ENCODE results near the gene PASK. TPM values are rescaled to one million over a fixed set of nuclear protein-coding genes. Genes with fewer than 3 reads are reported as not detected.

PASK gene
- total and polyA plus RNA-seq, 12 donors, result 0.72 to 8.9 (median 3.6) TPM

DNA sequence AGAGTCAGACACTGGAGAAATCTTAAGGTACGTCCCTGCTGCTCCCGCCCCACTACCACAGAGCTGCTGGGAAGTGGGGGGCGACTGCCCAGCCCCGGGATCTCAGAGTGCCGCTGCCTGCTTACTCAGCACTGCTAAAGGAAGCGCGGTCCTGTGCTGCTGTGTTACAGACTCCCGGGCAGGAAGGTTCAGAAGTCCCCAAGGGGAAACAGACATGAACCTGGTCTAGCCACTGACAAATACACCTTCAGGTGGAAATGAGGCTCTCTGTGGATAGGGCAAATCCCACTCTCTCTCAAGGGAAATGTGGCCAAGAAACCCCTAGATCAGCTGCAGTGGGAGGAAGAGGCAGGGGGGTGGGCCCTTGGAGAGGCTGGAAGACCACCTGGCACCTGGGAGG is 60.9 kb downstream of the PASK start:
- DNase-seq, result peak in 1 of 7 donors; percentile 14
- H3K4me3 ChIP-seq, result no peak overlapping the region
- H3K27ac ChIP-seq, result peak overlapping the region in 2 of 5 donors; percentile 26 to 54
- no peaks in the 10 kb centered on the region for H3K4me1 ChIP-seq (replicated peaks in 1 of 2)
- H3K36me3 ChIP-seq (replicated peaks in 1 of 2), result peaks cover 0 to 67% of the 10 kb centered on the region in 2 donors
- TF ChIP-seq CTCF (IDR thresholded peaks at IDR 0.05) (no peak), POLR2A (IDR thresholded peaks at IDR 0.05) (no peak)
- no peaks in the 10 kb centered on the region for H3K9me3 ChIP-seq (replicated peaks in 1 of 3)
- intact Hi-C loops (cut with DNase I), result no loop called here
- no peaks in the 10 kb centered on the region for H3K27me3 ChIP-seq
- 60 to 84% (median 77%) methylated on average over 2 to 8 of the region's 8 CpGs for WGBS, 4 donors

GRCh38 chr2:241087420-241088268 is 61.6 kb downstream of the PASK start:
- intact Hi-C loops (cut with DNase I), result no loop called here
- TF ChIP-seq CTCF (IDR thresholded peaks at IDR 0.05), result no peak
- H3K27ac ChIP-seq, result peak overlapping the region in 1 of 5 donors; percentile 54
- WGBS, 4 donors, result 92 to 94% (median 93%) methylated on average over 23 to 29 of the region's 29 CpGs
- no peak overlapping the region for H3K4me3 ChIP-seq
- DNase-seq, result peak in 1 of 7 donors; percentile 10
- H3K4me1 ChIP-seq (replicated peaks in 1 of 2), result no peaks in the 10 kb centered on the region
- no peaks in the 10 kb centered on the region for H3K27me3 ChIP-seq
- no peaks in the 10 kb centered on the region for H3K9me3 ChIP-seq (replicated peaks in 1 of 3)
- peaks cover 0 to 61% of the 10 kb centered on the region in 2 donors for H3K36me3 ChIP-seq (replicated peaks in 1 of 2)

GRCh38 chr2:241084856-241085444 is 64.3 kb downstream of the PASK start:
- 94 to 99% (median 97%) methylated on average over 4 of the region's 4 CpGs for WGBS, 4 donors
- Histone ChIP-seq H3K4me3 (no peak overlapping the region), H3K9me3 (replicated peaks in 1 of 3) (no peaks in the 10 kb centered on the region), H3K36me3 (replicated peaks in 1 of 2) (peaks cover 0 to 40% of the 10 kb centered on the region in 2 donors), H3K27ac (no peak overlapping the region), H3K27me3 (no peaks in the 10 kb centered on the region), H3K4me1 (replicated peaks in 1 of 2) (peaks cover 8 to 14% of the 10 kb centered on the region in 2 donors)
- no peak for DNase-seq
- intact Hi-C loops (cut with DNase I), result no loop called here
- TF ChIP-seq CTCF (IDR thresholded peaks at IDR 0.05) (no peak), POLR2A (IDR thresholded peaks at IDR 0.05) (no peak)

DNA sequence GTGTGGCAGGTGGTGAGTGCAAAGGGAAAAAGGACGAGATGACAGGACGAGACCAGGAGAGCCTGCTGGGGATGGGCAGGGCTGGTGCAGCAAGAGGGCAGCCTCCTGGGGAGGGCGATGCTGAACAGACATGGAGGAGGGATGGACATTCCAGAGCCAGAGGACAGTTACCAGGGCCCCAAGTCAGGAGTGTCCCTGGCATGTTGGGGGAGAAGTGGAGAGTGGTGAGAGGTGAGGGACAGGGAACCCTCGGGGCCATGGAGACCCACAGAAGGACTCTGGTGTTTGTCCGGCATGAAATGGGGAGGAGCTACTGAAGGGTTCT is 66.2 kb downstream of the PASK start:
- TF ChIP-seq POLR2A (IDR thresholded peaks at IDR 0.05), result no peak
- TF ChIP-seq CTCF (IDR thresholded peaks at IDR 0.05), result no peak
- peaks cover 0 to 21% of the 10 kb centered on the region in 2 donors for H3K36me3 ChIP-seq (replicated peaks in 1 of 2)
- no peak overlapping the region for H3K27ac ChIP-seq
- H3K27me3 ChIP-seq, result no peaks in the 10 kb centered on the region
- WGBS, 4 donors, result 82 to 90% (median 87%) methylated on average over 5 of the region's 5 CpGs
- intact Hi-C loops (cut with DNase I), result no loop called here
- DNase-seq, result peak in 2 of 7 donors; percentile 12 to 31
- H3K4me1 ChIP-seq (replicated peaks in 1 of 2), result peaks cover 8 to 14% of the 10 kb centered on the region in 2 donors
- no peaks in the 10 kb centered on the region for H3K9me3 ChIP-seq (replicated peaks in 1 of 3)
- no peak overlapping the region for H3K4me3 ChIP-seq
